Neural progenitor cell (in vitro differentiated cells): ENCODE data around the gene NAA35. TPM values are rescaled to one million over a fixed set of nuclear protein-coding genes. Genes with fewer than 3 reads are reported as not detected.

Experiments
- DNase-seq: peaks from one replicate; pipeline ENCODE4 v3.0.0-alpha.2; 2016; ENCODE audit warnings: low spot score
- H2AFZ ChIP-seq: fragments of 200-600 bp; sonication (generic); replicated peaks from 2 replicates; pipeline ENCODE4 v1.6.1; 2016; ENCODE audit warnings: antibody characterized with exemption
- H3F3A ChIP-seq: fragments of 200-600 bp; sonication (generic); 2 replicates; pipeline ENCODE4 v1.6.1; 2016; ENCODE audit warnings: antibody characterized with exemption, low read depth
- H3K27ac ChIP-seq: fragments of 200-600 bp; sonication (generic); 2 replicates; pipeline ENCODE4 v1.5.1; 2016; ENCODE audit warnings: mild to moderate bottlenecking
- H3K27me3 ChIP-seq: fragments of 200-600 bp; sonication (generic); 2 replicates; pipeline ENCODE4 v1.6.1; 2016; ENCODE audit warnings: mild to moderate bottlenecking, moderate library complexity
- H3K36me3 ChIP-seq: fragments of 200-600 bp; sonication (generic); 2 replicates; pipeline ENCODE4 v1.5.1; 2016
- H3K4me1 ChIP-seq: fragments of 200-600 bp; sonication (generic); 2 replicates; pipeline ENCODE4 v1.6.1; 2016; ENCODE audit warnings: mixed run types
- H3K4me2 ChIP-seq: fragments of 200-600 bp; sonication (generic); 2 replicates; pipeline ENCODE4 v1.6.1; 2016
- H3K4me3 ChIP-seq: fragments of 200-600 bp; sonication (generic); 2 replicates; pipeline ENCODE4 v1.5.1; 2016
- H3K79me2 ChIP-seq: fragments of 200-600 bp; sonication (generic); 2 replicates; pipeline ENCODE4 v1.6.1; 2016; ENCODE audit warnings: low read depth
- H3K9ac ChIP-seq: fragments of 200-600 bp; sonication (generic); 2 replicates; pipeline ENCODE4 v1.6.1; 2016
- H3K9me3 ChIP-seq: fragments of 200-600 bp; sonication (generic); 2 replicates; pipeline ENCODE4 v1.5.1; 2016; ENCODE audit warnings: low read depth
- H4K20me1 ChIP-seq: fragments of 200-600 bp; sonication (generic); 2 replicates; pipeline ENCODE4 v1.6.1; 2016; ENCODE audit warnings: low read depth
- H3K27ac Mint-ChIP-seq: 3 replicates; pipeline ENCODE4 v1.8.0; 2021; ENCODE audit warnings: mixed read lengths
- H3K27me3 Mint-ChIP-seq: 2 replicates; pipeline ENCODE4 v1.8.0; 2022; ENCODE audit warnings: low read depth, mild to moderate bottlenecking, inconsistent platforms, moderate library complexity, mixed read lengths; ENCODE audit not compliant: insufficient read depth
- H3K36me3 Mint-ChIP-seq: 3 replicates; pipeline ENCODE4 v1.8.0; 2021; ENCODE audit warnings: mixed read lengths
- H3K4me1 Mint-ChIP-seq: 3 replicates; pipeline ENCODE4 v1.8.0; 2021; ENCODE audit warnings: mixed read lengths
- H3K4me3 Mint-ChIP-seq: 3 replicates; pipeline ENCODE4 v1.8.0; 2021; ENCODE audit warnings: mild to moderate bottlenecking, moderate library complexity, mixed read lengths
- H3K9me3 Mint-ChIP-seq: 3 replicates; pipeline ENCODE4 v1.8.0; 2020; ENCODE audit warnings: mixed read lengths
- CTCF ChIP-seq: fragments of 200-600 bp; sonication (generic); IDR thresholded peaks from 2 replicates; pipeline ENCODE4 v1.5.1; 2017; ENCODE audit warnings: antibody characterized with exemption, mild to moderate bottlenecking
- EZH2 ChIP-seq: fragments of 200-600 bp; sonication (generic); IDR thresholded peaks from 2 replicates; pipeline ENCODE4 v1.6.1; 2017; ENCODE audit warnings: antibody characterized with exemption, mild to moderate bottlenecking, moderate library complexity
- EZH2phosphoT487 ChIP-seq: fragments of 200-600 bp; sonication (generic); IDR thresholded peaks from 2 replicates; pipeline ENCODE4 v1.6.1; 2017; ENCODE audit warnings: antibody characterized with exemption
- total RNA-seq: library from RNA; depleted of rRNA; stranded (reverse); fragments of >200 nt; gene quantifications from 2 replicates; pipeline ENCODE4 v1.2.3, GENCODE V29; 2015; ENCODE audit warnings: low replicate concordance

The NAA35 gene
- total RNA-seq, 1 donor from 2014 or later: 60.7 TPM

GRCh38 chr9:85909390-85909789, 31.6 kb upstream of the NAA35 start:
- Histone ChIP-seq H3K4me1 (no peaks in the 10 kb centered on the region), H3K27me3 (no peaks in the 10 kb centered on the region), H3F3A (no peaks in the 10 kb centered on the region), H3K4me3 (no peak overlapping the region), H3K9me3 (no peaks in the 10 kb centered on the region), H3K4me2 (no peak overlapping the region), H3K36me3 (no peaks in the 10 kb centered on the region), H3K27ac (no peak overlapping the region), H3K9ac (no peak overlapping the region), H2AFZ (no peak overlapping the region), H4K20me1 (no peaks in the 10 kb centered on the region), H3K79me2 (no peaks in the 10 kb centered on the region)
- Mint-ChIP-seq H3K27ac (no peak overlapping the region), H3K36me3 (no peaks in the 10 kb centered on the region), H3K4me3 (no peak overlapping the region), H3K27me3 (no peaks in the 10 kb centered on the region), H3K4me1 (peaks cover 4% of the 10 kb centered on the region), H3K9me3 (no peaks in the 10 kb centered on the region)
- TF ChIP-seq EZH2: no peak
- TF ChIP-seq CTCF: no peak
- TF ChIP-seq EZH2phosphoT487: no peak
- DNase-seq: no peak

DNA sequence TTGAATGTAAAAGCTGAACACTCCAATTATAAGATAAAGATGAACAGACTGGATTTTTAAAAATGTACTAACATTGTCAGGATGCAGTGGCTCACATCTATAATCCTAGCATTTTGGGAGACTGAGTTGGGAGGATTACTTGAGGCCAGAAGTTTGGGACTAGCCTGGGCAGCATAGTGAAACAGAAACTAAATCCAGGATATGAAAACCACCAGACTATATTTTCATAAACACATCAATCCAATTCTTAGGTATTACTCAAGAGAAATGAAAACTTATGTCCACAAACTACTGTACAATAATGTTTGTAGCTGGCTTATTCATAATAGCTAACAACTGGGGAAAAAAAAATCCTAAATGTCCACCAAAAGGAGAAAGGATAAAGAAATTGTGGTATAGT, 26.8 kb upstream of the NAA35 start:
- Histone ChIP-seq H4K20me1 (no peaks in the 10 kb centered on the region), H3K4me2 (no peak overlapping the region), H3F3A (no peaks in the 10 kb centered on the region), H2AFZ (no peak overlapping the region), H3K9ac (no peak overlapping the region), H3K4me1 (no peaks in the 10 kb centered on the region), H3K4me3 (no peak overlapping the region), H3K36me3 (no peaks in the 10 kb centered on the region), H3K27me3 (no peaks in the 10 kb centered on the region), H3K27ac (no peak overlapping the region), H3K79me2 (no peaks in the 10 kb centered on the region), H3K9me3 (no peaks in the 10 kb centered on the region)
- no peaks in the 10 kb centered on the region for H3K36me3 Mint-ChIP-seq
- no peaks in the 10 kb centered on the region for H3K4me1 Mint-ChIP-seq
- TF ChIP-seq EZH2 (no peak), EZH2phosphoT487 (no peak), CTCF (no peak)
- H3K27ac Mint-ChIP-seq: no peak overlapping the region
- H3K4me3 Mint-ChIP-seq: no peak overlapping the region
- DNase-seq: no peak
- no peaks in the 10 kb centered on the region for H3K9me3 Mint-ChIP-seq
- no peaks in the 10 kb centered on the region for H3K27me3 Mint-ChIP-seq

DNA sequence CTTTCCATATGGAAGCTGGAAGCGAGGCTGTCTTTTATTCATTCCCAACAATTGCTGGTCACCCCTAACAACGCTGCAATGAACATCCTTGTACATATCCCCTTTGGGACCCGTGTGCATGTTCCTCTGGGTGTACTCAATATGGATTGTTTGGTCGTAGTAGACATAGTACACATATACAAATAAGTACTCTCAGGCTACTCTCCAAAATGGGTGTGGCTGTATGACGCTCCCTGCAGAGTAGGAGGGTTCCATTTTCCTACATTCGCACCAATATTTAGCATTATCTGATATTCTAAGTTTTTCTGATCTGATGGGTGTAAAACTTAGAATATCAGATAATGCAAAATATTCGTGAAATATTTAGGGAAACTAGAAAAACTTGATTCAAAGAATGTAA, 23.2 kb upstream of the NAA35 start:
- Histone ChIP-seq H3K79me2 (no peaks in the 10 kb centered on the region), H3K4me3 (no peak overlapping the region), H3F3A (no peaks in the 10 kb centered on the region), H4K20me1 (no peaks in the 10 kb centered on the region), H3K36me3 (no peaks in the 10 kb centered on the region), H3K9ac (no peak overlapping the region), H3K4me1 (no peaks in the 10 kb centered on the region), H2AFZ (no peak overlapping the region), H3K27ac (no peak overlapping the region), H3K4me2 (no peak overlapping the region), H3K27me3 (no peaks in the 10 kb centered on the region), H3K9me3 (no peaks in the 10 kb centered on the region)
- H3K9me3 Mint-ChIP-seq: no peaks in the 10 kb centered on the region
- no peaks in the 10 kb centered on the region for H3K36me3 Mint-ChIP-seq
- no peak overlapping the region for H3K4me3 Mint-ChIP-seq
- TF ChIP-seq EZH2 (no peak), CTCF (no peak), EZH2phosphoT487 (no peak)
- DNase-seq: no peak
- no peak overlapping the region for H3K27ac Mint-ChIP-seq
- H3K27me3 Mint-ChIP-seq: no peaks in the 10 kb centered on the region
- no peaks in the 10 kb centered on the region for H3K4me1 Mint-ChIP-seq

GRCh38 chr9:85925493-85925892, 15.5 kb upstream of the NAA35 start:
- Histone ChIP-seq H2AFZ (no peak overlapping the region), H3F3A (no peaks in the 10 kb centered on the region), H3K9ac (no peak overlapping the region), H3K4me2 (no peak overlapping the region), H3K27ac (no peak overlapping the region), H3K9me3 (no peaks in the 10 kb centered on the region), H3K4me3 (no peak overlapping the region), H3K79me2 (no peaks in the 10 kb centered on the region), H3K36me3 (no peaks in the 10 kb centered on the region), H4K20me1 (no peaks in the 10 kb centered on the region), H3K4me1 (no peaks in the 10 kb centered on the region), H3K27me3 (no peaks in the 10 kb centered on the region)
- Mint-ChIP-seq H3K27ac (no peak overlapping the region), H3K4me3 (no peak overlapping the region), H3K9me3 (no peaks in the 10 kb centered on the region), H3K27me3 (no peaks in the 10 kb centered on the region), H3K36me3 (no peaks in the 10 kb centered on the region), H3K4me1 (no peaks in the 10 kb centered on the region)
- no peak for DNase-seq
- TF ChIP-seq EZH2 (no peak), EZH2phosphoT487 (no peak), CTCF (no peak)
